ES-I3 (cell line): ENCODE data around the gene MRI1.
A peak's percentile ranks its signal among the peaks of the same experiment; 100 is the strongest.
"Not testable (repeated sequence)": the region's sequence is repeated elsewhere in the genome, so short reads cannot be mapped to it uniquely, and the experiment has no call there.

Experiments
- H3K36me3 ChIP-seq: 2 replicates; pipeline ENCODE4 v1.6.1; 2013; ENCODE audit warnings: mild to moderate bottlenecking, low read length, control low read depth, moderate library complexity; ENCODE audit not compliant: insufficient read depth
- H3K4me1 ChIP-seq: 2 replicates; pipeline ENCODE4 v1.6.1; 2013; ENCODE audit warnings: mild to moderate bottlenecking, control low read depth, low read length; ENCODE audit not compliant: insufficient read depth
- H3K9ac ChIP-seq: 2 replicates; pipeline ENCODE4 v1.6.1; 2013; ENCODE audit warnings: low read depth, mild to moderate bottlenecking, low read length, moderate library complexity
- H3K9me3 ChIP-seq: 2 replicates; pipeline ENCODE4 v1.6.1; 2013; ENCODE audit warnings: mild to moderate bottlenecking, low read length, moderate library complexity; ENCODE audit not compliant: control insufficient read depth, insufficient read depth

Gene MRI1

DNA sequence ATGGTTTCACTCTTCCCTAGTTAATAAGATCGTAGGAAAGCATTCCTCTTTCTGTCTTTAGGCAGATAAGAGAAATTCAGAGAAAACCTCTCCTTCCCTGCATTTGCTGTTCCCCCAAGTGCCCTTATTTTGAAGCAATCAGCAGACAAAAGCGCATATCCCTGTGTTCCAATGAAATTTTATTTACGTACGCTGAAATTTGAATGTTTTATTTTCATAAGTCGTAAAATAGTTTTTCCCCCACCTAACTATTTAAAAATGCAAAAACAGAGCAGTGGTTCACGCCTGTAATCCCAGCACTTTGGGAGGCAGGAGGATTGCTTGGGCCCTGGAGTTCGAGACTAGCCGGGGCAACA is 17.2 kb upstream of the MRI1 start:
- Histone ChIP-seq H3K36me3 (no peaks in the 10 kb centered on the region), H3K9me3 (no peaks in the 10 kb centered on the region), H3K9ac (peak overlapping the region; percentile 32; the same call in 1 of the 2 replicates), H3K4me1 (no peaks in the 10 kb centered on the region)

DNA sequence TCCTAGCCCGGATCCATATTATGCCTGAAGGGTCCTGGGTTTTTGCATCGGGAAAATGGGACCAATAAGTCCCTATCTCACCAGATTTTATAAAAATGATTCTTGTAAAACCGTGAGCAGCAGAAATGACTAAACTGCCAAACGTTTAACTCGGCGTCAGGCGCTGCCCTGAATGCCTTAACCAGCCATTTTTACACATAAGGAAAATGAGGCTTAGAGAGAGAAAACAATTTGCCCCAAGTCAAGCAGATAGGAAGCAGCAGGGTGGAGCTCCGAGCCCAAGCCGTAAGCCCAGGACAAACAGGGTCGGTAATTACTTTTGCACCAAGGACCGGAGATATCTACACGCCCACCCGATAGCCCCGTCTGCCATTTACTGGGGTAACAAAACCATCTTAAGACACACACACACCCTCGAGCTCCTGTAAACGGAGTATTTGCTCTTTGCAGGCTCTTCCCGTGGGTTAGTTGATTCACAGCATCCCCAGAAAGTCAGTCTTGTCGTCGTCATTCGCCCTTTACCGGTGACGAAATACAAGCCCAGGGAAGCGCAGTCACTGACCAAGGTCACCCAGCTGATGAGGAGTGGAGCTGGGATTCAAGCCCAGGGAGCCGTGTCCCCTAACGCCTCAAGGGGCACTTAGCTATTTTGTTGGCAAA is 16.0 kb upstream of the MRI1 start:
- H3K9ac ChIP-seq, result peak overlapping the region; percentile 87
- H3K4me1 ChIP-seq, result no peaks in the 10 kb centered on the region
- no peaks in the 10 kb centered on the region; the same call in 1 of the 2 replicates for H3K36me3 ChIP-seq
- H3K9me3 ChIP-seq, result no peaks in the 10 kb centered on the region

DNA sequence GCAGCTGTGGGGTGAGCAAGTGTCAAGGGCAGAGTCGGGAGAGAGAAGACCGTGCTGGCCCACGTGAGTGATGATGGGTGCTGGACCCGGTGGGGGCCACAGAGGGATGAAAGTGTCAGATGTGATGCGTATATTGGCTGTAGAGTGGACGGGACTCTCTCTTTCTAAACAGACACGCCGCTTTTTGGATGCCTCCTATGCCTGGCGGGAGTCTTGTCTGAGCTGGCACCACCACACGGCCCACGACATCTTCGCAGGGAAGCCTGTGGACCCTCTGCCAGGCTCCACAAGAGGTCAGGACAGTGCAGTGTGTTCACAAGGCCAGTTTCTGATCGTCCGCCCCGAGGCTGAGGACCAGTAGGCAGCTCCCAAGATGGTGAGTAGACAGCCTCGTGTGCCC is 12.9 kb upstream of the MRI1 start:
- peaks cover 7% of the 10 kb centered on the region for H3K36me3 ChIP-seq
- H3K9ac ChIP-seq, result no peak overlapping the region
- H3K9me3 ChIP-seq, result no peaks in the 10 kb centered on the region
- H3K4me1 ChIP-seq, result no peaks in the 10 kb centered on the region

DNA sequence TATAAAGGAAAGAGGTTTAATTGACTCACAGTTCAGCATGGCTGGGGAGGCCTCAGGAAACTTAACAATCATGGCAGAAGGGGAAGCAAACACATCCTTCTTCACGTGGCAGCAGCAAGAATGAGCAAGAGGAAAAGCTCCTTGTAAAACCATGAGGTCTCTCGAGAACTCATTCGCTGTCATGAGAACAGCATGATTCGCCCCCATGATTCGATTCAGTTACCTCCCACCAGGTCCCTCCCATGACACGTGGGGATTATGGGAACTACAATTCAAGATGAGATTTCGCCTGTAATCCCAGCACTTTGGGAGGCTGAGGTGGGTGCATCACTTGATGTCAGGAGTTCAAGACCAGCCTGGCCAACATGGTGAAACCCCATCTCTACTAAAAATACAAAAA is 10.7 kb upstream of the MRI1 start:
- not testable (repeated sequence) for H3K4me1 ChIP-seq, H3K9me3 ChIP-seq, H3K9ac ChIP-seq
- peaks cover 14% of the 10 kb centered on the region for H3K36me3 ChIP-seq

DNA sequence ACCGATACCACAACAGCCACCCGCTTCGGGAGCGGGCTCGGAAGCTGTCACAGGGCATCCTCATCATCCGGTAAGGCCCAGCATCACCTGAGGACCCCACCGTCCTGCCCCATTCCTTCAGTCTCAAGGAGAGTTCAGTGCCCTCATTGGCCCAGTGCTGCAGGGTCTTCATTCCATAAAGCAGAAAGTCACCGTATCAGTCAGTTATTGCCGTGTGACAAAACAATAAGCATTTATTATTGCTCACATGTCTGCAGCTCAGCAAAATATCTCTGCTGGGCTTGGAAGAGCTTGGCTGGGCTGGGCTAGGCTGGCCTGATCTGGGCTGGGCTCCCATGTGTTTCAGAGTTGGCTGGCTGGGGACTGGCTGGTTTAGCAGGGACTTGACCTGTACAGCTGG is 8.1 kb upstream of the MRI1 start:
- H3K4me1 ChIP-seq, result no peaks in the 10 kb centered on the region
- H3K36me3 ChIP-seq, result peaks cover 18% of the 10 kb centered on the region
- H3K9me3 ChIP-seq, result no peaks in the 10 kb centered on the region

DNA sequence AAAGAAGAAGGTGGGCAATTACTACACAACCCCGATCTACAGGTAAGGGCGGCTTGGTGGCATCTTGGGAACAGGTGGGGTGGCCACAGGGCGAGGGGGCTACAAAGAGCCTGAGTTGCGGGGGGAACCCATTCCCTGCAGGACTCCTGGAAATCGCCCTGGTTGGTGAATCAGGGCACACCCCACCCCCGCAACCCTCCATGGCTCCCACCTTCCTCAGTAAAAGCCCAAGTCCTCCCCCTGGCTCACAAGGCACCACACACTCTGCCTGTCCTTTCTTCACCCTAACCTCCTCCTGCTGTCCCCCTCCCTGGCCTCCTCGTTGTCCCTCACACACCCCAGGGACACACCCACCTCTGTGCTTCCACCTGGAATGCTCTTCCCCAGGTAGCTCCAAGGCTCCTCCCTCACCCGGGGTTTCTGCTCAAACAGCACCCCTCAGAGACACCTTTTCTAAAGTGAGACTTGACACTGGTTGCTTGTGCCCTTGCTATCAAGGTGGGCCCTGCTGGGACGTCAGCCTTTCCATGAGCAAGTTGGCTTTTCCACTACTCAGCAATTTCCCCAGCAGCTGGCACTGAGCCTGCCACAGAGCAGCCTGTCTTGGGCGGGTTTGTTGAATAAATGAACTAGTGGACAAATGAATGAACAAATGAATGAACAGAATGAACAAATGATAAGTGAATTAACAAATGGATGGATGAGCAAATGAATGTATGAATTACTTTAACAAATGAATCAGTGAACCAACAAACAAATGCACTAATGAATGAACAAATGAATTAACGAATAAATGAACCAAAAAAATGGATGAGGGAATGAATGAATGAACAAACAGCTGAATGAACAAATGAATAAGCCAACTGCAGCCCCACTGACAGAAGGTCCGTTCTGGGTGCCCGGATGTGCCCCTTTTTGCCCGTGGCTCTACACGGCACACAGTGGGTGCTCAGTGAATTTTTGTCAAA is 6.2 kb upstream of the MRI1 start:
- Histone ChIP-seq H3K4me1 (no peaks in the 10 kb centered on the region), H3K9ac (no peak overlapping the region), H3K9me3 (no peaks in the 10 kb centered on the region), H3K36me3 (peaks cover 18% of the 10 kb centered on the region)

More for the DNA sequence above, 8.1 kb upstream of the MRI1 start:
- H3K9ac ChIP-seq, result no peak overlapping the region

DNA sequence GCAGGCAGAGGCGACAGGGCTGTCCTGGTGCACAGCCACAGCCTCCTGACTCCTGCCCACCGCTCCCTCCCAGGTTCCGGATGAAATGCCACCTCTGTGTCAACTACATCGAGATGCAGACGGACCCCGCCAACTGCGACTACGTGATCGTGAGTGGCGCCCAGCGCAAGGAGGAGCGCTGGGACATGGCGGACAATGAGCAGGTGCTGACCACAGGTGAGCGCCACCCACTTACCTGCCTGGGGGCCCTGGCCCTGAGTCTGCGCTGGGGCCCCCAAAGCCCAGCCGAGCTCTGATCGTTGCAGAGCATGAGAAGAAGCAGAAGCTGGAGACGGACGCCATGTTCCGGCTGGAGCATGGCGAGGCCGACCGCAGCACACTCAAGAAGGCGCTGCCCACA is 5.5 kb upstream of the MRI1 start:
- Histone ChIP-seq H3K4me1 (no peaks in the 10 kb centered on the region), H3K36me3 (peaks cover 18% of the 10 kb centered on the region), H3K9me3 (no peaks in the 10 kb centered on the region)

DNA sequence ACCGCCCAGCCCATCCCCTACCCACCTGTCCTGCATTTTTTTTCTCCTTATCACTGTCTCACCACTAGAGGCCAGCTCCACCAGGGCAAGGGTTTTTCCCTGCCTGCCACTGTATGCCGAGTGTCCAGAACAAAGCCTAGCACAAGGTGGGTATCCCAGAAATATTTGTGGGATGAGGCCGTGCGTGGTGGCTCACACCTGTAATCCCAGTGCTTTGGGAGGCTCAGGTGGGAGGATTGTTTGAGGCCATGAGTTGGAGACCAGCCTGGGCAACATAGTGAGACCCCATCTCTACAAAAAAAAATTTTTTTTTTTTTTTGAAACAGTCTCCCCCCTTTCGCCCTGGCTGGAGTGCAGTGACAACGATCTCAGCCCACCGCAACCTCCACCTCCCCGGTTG is 2.9 kb upstream of the MRI1 start:
- no peak overlapping the region for H3K9ac ChIP-seq
- H3K4me1 ChIP-seq, result no peaks in the 10 kb centered on the region

More for the DNA sequence above, 5.5 kb upstream of the MRI1 start:
- H3K9ac ChIP-seq, result no peak overlapping the region

DNA sequence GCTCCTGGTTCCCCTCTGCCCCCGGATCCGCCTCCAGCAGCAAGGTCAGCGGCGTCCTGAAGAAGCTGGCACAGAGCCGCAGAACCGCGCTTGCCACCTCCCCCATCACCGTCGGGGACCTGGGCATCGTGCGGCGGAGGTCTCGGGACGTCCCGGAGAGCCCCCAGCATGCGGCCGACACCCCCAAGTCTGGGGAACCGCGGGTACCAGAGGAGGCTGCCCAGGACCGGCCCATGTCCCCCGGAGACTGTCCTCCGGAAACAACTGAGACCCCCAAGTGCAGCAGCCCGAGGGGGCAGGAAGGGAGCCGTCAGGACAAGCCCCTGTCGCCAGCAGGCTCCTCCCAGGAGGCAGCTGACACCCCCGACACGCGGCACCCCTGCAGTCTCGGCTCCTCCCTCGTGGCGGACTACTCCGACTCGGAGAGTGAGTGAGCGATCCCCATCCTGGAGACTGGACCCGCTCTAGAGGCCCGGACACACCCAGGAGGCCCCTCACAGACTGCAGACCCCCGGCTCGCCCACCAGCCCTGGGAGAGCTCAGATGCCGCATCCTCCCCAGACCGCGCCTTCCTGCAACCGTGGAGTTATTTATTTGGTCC is 1.6 kb upstream of the MRI1 start:
- H3K4me1 ChIP-seq, result no peaks in the 10 kb centered on the region
- no peak overlapping the region for H3K9ac ChIP-seq
- H3K36me3 ChIP-seq, result peaks cover 12% of the 10 kb centered on the region
- H3K9me3 ChIP-seq, result no peaks in the 10 kb centered on the region

More for the DNA sequence above, 2.9 kb upstream of the MRI1 start:
- peaks cover 12% of the 10 kb centered on the region for H3K36me3 ChIP-seq
- no peaks in the 10 kb centered on the region for H3K9me3 ChIP-seq

DNA sequence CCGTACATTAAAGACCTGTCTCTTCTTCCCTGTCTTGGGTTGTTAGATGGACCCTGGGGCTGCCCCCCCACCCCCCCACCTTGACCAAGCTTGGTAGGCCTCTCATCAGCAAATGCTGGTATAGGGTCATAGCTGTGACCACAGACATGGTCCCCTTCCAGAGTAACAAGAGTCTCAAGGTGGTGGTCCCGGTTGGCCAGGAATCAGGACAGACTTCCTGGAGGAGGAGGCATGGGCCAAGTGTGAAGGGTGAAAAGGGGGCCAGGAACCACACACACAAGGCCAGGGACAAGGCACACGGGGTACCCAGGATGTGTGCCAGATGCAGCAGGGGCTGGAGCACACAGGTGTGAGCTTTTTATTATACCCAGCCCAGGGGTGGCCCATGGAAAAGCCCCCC is 1.1 kb upstream of the MRI1 start:
- peaks cover 8% of the 10 kb centered on the region for H3K36me3 ChIP-seq
- H3K4me1 ChIP-seq, result no peaks in the 10 kb centered on the region
- H3K9ac ChIP-seq, result no peak overlapping the region
- no peaks in the 10 kb centered on the region for H3K9me3 ChIP-seq

DNA sequence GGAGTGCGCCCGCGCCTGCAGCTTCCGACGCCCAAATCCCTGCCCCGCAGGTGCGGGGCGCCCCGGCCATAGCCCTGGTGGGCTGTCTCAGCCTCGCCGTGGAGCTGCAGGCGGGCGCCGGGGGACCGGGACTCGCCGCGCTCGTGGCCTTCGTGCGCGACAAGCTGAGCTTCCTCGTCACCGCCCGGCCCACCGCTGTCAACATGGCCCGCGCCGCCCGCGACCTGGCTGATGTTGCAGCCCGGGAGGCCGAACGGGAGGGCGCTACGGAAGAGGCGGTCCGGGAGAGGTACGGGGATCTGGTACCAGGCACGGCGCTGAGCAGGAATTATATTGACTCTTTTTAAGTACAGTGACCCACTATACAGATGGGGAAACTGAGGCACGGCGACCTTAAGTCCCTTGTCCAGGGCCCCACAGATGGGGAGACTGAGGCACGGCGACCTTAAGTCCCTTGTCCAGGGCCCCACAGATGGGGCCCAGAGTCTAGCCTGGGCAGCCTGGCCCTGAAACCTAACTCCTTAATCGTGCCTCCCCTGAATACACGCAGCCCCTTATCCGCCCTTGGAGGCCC is 586 bp downstream of the MRI1 start:
- peak overlapping the region; percentile 63; the same call in 1 of the 2 replicates for H3K9ac ChIP-seq

DNA sequence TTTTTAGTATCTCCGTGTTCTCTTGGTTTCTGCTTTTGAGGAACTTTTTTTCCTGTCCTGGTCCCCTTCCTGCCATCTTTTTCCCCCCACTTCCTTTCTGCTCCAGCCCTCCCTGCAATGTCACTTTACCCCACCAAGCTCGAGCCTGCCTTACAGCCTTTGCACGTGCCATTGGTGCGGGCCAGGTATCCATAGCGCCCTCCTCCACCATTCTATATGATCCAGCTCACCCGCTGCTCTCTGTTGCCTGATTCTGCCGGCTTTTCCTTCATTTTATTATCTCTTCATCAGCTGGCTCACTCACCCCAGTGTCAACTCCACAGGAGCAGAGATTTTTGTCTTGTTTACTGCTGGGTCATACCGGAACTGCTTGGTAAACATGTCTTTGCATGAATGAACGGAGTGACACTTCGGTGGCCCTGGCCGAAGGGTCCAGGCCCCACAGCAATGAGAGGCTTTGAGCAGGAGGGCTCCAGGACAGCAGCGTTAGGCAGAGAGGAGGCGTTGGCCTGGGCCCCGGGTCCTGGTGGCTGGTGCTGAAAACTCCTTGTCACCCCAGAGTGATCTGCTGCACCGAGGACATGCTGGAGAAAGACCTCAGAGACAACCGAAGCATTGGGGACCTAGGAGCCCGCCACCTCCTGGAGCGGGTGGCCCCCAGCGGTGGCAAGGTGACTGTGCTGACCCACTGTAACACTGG is 1.2 kb downstream of the MRI1 start:
- no peaks in the 10 kb centered on the region for H3K9me3 ChIP-seq

More for the DNA sequence above, 586 bp downstream of the MRI1 start:
- no peaks in the 10 kb centered on the region for H3K4me1 ChIP-seq
- no peaks in the 10 kb centered on the region; the same call in 1 of the 2 replicates for H3K36me3 ChIP-seq
- H3K9me3 ChIP-seq, result no peaks in the 10 kb centered on the region

DNA sequence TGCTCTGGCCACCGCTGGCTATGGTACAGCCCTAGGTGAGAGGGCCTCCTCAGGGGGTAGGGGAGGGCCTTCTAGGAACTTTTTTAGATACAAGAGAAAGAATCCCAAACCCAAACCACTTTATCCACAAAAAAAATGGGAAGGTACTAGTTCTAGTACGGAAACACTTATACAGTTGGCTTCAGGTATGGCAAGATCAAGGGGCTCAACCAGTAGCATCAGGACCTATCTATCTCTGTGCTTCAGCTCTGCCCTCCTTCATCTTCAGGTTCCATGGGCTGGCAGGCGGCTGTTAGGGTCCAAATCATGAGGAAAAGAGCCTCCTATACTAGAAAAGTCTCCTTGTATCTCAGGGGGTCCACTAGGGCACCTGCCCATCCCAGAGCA is 1.8 kb downstream of the MRI1 start:
- no peak overlapping the region for H3K9ac ChIP-seq
- H3K36me3 ChIP-seq, result no peaks in the 10 kb centered on the region
- no peaks in the 10 kb centered on the region for H3K9me3 ChIP-seq
- no peaks in the 10 kb centered on the region for H3K4me1 ChIP-seq

More for the DNA sequence above, 1.2 kb downstream of the MRI1 start:
- H3K9ac ChIP-seq, result peak overlapping the region; percentile 63; the same call in 1 of the 2 replicates
- H3K36me3 ChIP-seq, result no peaks in the 10 kb centered on the region; the same call in 1 of the 2 replicates
- no peaks in the 10 kb centered on the region for H3K4me1 ChIP-seq

DNA sequence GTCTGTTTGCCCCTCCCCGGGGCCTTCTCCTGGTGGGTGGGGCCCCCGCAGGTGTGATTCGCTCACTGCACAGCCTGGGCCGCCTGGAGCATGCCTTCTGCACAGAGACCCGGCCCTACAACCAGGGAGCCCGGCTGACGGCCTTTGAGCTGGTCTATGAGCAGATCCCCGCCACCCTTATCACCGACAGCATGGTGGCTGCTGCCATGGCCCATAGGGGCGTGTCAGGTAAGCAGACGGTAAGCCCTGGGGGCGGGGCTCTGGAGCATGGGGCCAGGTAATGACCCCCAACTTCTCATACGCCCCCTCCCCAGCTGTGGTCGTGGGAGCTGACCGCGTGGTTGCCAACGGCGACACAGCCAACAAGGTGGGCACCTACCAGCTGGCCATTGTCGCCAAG is 4.2 kb downstream of the MRI1 start:
- Histone ChIP-seq H3K4me1 (no peaks in the 10 kb centered on the region), H3K9ac (no peak overlapping the region), H3K36me3 (no peaks in the 10 kb centered on the region), H3K9me3 (no peaks in the 10 kb centered on the region)
